ENCODE measurements around the gene FBXO9.
A peak's percentile ranks its signal among the peaks of the same experiment; 100 is the strongest.

FBXO9 gene

GRCh38 chr6:53065266-53066076 is at the start of gene FBXO9:
FBXO9 (plus strand) TSS chr6:53065404; CDS start chr6:53065790, 386 bp downstream.
- DNase-seq = peak; percentile 55

DNA sequence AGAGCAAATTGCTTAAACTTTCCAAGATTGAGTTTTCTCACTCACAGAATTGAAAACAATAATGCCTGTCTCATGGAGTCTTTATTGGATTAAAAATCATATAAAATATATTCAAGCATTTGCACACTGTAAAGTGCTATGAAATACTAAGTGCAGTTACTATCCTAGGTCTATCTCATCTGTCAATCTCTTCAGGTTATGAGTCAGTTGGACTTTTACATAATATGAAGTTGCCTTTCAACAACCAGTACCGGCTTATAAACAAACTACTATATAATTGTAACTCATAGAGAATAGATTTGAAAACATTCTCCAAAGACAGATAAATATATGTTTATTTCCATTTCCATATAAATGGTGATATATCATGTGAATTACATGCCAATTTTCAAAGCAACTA is 49.7 kb upstream of the FBXO9 start:
- no peak for DNase-seq

DNA sequence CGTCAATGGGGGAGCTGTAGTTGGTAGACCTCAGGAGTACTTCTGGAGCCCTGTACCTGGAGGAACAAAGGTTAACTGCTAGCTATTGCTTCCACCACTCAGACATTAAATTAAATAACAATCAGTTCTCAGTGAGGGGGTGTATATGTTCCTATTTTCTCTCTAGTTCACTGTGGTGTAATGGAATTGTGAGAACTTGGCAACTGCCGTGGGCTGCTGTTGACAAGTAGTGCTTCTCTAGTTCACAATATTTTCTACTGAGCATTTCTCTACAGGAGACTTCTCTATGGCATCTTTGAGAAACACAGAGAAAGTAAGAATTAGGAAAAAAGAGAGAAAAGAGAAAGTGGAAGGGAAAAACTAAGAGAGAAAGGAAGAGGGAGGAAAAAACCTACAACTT is 46.8 kb upstream of the FBXO9 start:
- DNase-seq = no peak

DNA sequence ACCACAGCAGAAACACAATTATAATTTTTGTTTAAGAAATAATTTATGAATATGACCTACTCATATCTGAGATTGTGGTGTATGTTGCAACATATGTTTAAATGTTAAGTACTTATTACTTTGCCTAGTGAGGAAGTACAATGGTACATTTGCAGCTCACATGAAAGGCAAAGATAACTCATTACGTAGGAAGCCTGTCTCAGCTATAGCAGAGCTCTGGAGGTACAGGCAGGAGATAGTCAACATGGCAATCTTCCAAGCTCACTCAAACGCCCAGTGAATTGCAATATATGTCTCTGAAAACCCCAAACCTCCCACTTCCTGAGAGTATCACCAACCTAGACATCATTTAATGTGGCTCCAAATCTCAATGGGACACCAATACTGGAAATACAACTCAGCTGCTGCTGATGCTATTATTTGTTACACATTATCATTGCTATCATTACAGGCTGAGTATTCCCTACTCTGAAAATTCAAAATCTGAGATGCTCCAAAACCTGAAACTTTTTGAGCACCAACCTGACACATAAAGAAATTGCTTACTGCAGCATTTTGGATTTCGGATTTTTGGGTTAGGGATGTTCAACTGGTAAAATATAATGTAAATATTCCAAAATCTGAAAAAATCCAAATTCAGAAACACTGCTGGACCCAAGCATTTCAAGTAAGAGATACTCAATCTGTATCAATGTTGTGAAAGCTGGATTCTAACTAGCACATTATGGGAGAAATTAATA is 45.0 kb upstream of the FBXO9 start:
- DNase-seq = no peak

DNA sequence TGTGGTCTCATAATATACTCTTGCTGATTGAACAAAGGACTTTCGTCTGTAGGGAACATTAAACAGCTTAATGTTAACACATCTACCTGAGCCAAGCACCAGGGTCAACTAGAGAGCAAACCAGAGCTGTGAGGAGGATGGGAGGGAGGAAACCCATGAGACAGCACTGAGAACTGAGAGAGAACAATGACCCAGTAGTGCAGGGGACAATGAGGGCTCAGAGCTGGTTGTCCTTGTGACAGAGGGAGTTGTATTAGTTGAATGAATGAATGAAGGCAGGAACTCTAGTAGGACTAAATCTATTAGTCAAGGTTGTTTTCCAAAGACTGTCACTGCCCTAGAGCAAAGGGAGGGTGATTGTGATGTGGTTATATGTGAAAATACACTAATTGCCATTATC is 41.9 kb upstream of the FBXO9 start:
- no peak for DNase-seq

DNA sequence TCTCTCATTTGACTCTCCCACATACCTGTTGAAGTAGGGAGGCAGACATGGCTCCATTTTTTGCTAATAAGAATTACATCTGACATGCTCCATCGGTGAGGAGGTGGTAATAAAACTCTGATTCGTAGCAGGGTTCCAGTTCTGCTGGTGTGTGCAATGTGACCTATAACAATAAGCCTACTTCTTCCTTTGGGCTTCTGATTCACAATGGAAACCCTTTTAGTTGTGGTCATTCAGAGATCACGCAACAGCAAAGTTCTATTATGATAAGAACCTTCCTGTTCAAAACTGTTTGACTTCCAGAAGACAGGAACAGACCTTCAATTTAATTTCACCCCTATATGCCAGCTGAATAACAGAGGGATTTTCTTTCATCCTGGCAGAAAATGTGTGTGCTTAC is 38.7 kb upstream of the FBXO9 start:
- DNase-seq = no peak

GRCh38 chr6:53027131-53027718 is 38.0 kb upstream of the FBXO9 start:
- DNase-seq = no peak

- DNase-seq = no peak
Measured at GRCh38 chr6:53028467-53028866, 36.7 kb upstream of the FBXO9 start.

GRCh38 chr6:53029257-53029656 is 35.9 kb upstream of the FBXO9 start:
- no peak for DNase-seq

GRCh38 chr6:53029761-53030160 is 35.4 kb upstream of the FBXO9 start:
- DNase-seq = no peak

DNA sequence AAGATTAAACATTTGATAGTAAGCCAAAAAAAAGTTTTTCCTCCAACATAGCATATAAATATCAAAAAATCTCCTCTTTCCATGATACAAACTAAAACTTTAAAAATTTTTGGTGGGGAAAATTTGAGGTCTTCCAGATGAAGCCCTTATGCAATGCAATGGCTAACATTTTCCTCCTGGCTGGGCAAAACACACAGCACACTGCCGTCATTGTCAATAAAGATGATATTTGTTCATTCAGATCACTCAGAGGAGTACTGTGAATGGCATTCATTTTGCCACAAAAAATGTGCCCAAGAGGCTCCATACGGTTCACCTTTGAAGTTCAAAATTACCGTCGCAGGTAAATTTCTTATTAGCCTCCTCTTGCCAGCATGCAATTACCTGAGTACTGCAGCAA is 33.9 kb upstream of the FBXO9 start:
- no peak for DNase-seq

GRCh38 chr6:53032849-53033248 is 32.4 kb upstream of the FBXO9 start:
- no peak for DNase-seq

DNA sequence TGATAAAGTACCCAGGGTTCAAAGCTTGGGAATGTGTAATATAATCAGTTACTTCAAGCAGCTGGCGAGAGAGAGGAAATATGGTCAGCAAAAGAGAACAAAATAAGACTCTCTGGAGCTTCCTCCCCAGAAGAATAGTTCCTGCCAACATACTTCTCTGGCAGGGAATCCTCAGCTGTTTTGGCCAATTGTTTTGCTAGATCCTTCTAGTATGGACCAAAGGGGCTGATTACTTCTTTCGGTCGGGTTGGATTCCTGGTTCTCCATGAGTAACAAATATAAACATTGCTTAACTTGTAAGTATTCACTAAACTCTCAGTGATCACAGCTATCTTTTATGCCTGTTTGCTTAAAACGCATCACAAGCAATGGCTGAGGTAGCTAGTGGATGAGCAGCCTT is 31.4 kb upstream of the FBXO9 start:
- no peak for DNase-seq

- no peak for DNase-seq
Measured at GRCh38 chr6:53035549-53036213, 29.5 kb upstream of the FBXO9 start.

DNA sequence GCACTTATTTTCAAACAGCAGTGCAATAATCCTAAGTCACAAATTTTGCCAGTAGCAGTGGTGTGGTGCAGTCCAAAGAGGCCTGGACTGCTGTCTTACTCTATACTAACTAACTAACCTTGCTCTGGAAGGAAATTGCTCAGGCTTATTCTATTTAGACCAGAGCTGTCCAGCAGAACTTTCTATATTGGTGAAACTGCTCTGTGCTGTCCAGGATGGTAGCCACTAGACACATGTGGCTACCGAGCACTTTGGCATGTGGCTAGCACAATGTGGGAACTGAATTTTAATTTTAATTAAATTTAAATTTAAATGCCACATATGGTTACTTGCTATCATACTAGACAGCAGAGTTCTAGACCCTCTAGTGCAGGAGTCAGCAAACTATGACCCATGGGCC is 27.1 kb upstream of the FBXO9 start:
- no peak for DNase-seq

DNA sequence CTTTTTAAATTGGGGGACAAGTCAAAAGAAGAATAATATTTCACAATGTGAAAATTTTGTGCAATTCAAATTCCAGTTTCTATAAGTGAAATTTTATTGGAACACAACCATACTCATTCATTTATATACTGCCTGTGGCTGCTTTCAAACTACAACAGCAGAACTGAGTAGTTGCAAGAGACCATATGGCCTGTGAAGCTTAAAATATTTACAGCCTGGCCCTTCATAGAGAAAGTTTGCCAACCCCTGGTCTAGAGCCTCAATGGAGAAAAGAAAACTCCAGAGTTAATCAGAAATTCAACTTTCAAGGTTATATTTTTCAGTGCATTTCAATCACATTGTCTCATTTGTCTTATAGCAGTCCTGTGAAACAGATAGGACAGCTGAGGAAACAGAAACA is 26.6 kb upstream of the FBXO9 start:
- no peak for DNase-seq

DNA sequence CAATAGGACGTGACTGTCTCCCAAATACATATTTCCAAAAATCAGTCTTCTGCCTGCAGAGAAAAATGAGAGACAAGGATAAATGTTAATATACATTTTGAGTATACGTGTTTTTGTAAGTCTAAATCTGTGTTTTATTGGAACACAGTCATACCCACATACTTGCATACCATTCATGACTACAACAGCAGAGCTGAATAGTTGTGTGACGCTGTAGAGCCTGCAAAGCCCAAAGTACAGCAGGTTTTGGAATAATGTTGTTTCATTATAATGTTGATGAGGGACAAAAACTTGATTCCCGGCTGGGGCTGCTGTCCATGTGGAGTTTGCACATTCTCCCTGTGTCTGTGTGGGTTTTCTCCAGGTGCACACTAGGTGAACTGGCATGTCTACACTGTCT is 23.8 kb upstream of the FBXO9 start:
- DNase-seq = no peak

DNA sequence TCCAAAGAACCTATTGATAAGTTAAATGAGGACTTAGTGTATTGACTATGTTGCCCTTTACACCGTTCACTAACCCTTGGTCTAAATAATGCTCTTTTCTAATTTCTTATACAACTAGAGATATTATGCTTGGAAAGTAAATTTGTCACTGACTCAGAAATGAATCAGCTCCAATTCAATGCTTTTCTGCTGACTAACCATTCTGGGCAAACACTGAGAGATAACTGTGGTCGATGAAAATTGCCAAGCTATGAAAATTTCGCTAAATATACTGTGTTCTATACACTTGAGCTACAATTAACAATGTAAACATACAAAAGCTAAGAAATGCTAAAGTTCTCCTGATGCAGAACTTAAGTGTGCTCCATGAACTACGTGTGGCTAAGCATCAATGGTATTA is 23.1 kb upstream of the FBXO9 start:
- DNase-seq = no peak

GRCh38 chr6:53043581-53043980 is 21.6 kb upstream of the FBXO9 start:
- DNase-seq = no peak

DNA sequence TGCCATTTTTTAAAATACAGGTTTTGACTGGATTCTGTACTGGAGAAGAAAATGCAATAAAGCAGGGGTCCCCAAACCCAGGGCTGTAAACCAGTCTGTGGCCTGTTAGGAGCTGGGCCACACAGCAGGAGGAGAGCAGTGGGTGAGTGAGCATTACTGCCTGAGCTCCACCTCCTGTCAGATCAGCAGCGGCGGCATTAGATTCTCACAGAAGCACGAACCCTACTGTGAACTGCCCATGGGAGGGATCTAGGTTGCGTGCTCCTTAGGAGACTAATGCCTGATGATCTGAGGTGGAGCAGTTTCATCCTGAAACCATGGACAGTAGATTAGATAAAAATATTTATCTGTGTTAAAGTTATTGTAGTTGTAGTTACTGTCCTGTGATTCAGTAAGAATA is 21.1 kb upstream of the FBXO9 start:
- no peak for DNase-seq

DNA sequence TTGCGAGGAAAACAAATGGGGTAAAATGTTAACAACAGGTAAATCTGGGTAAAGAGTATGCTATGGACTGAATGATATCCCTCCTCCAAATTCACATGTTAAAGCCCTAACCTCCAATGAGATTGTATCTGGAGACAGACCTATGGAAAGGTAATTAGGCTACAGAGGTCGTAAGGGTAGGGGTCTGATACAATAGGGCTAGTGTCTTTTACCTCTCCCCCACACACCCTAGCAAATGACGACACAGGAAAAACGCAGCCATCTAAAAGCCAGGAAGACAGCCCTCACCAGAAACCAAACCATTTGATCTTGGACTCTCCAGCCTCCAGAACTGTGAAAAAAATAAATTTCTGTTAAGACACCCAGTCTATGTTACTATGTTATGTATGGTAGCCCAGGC is 20.6 kb upstream of the FBXO9 start:
- DNase-seq = no peak

DNA sequence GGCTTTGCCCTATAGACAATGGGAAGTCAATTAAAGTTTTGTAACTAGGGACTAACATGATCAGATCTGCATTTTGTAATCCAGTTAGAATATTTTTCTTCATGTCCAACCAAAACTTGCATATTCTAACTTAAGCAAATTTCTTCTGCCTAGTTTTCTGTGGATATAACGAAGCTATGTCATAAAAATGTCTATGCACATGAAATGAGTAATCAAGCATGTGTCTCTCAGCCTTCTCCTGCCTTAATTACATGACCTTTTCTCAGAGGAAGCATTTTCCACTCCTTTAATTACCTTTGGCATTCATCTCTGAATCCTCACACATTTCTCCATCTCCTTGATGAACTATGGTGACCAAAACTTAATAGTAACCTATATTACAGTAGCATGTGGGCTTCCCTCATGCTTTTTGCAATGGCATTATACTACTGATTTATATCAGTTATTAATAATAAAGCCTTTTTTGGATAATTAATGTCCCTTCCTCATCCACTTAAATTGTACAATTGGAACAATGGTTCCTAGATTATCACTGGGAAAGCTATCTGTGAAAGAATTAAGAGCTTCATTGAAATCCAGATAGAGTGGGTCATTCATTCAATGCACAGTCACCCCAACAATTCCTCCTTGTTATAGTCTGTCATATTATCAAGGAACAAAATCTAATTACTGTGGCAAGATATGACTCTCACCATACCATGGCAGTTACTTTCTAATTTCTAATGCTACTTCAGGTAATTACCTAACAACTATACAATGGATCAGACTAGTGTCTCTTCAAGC is 19.1 kb upstream of the FBXO9 start:
- no peak for DNase-seq
